ENCODE data around the gene TANGO6.
A peak's percentile ranks its signal among the peaks of the same experiment; 100 is the strongest.

Gene TANGO6

DNA sequence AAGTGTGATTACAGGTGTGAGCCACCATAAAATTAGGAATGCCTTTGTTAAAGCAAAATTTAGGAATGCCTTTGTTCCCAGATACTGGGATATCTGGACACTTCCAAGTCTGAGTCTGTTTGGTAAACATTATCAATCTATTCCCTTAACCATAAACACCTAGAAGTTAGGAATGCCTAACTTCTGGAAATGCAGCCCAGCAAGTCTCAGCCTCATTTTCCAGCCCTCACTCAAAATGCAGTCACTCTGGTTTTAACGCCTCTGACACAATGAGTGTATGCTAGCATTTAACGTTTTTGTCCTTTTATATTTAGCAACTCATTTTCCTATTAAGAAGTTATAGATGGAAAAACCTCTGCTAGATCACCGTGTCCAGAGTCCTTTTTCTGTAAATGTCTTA is 227.7 kb downstream of the TANGO6 start:
- no peak for DNase-seq (ENCODE audit: low read depth, low spot score)
- H3K4me3 ChIP-seq (ENCODE audit: low read length) = no peak overlapping the region

GRCh38 chr16:69072640-69072974 is 229.3 kb downstream of the TANGO6 start:
- DNase-seq (ENCODE audit: low read depth, low spot score) = no peak
- H3K4me3 ChIP-seq (ENCODE audit: low read length) = peak overlapping the region; percentile 17

DNA sequence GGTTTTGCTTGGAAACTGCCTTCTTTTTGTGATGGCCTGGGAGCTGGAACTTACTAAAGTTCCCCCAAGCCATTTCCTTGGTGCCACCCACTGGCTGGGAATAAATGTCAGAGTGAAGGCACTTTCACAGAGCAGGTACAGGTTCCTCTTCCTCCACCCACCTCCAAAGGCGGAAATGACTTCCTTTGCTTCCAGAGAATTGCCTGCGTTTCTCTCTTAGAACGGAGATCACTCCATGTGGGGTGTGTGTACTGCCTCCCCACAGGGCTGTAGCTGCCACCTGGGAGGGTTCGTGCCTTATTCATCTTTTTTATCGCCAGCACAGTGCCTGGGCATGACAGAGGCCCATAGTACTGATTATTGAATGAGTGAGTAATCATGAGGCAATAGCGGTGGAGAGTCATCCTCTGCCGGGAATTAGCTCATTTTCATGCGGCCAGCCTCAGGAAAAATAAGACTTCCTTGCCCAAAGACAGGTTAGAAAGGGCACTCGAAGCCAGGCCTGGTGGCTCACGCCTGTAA is 229.9 kb downstream of the TANGO6 start:
- DNase-seq (ENCODE audit: low read depth, low spot score) = no peak
- no peak overlapping the region for H3K4me3 ChIP-seq (ENCODE audit: low read length)

DNA sequence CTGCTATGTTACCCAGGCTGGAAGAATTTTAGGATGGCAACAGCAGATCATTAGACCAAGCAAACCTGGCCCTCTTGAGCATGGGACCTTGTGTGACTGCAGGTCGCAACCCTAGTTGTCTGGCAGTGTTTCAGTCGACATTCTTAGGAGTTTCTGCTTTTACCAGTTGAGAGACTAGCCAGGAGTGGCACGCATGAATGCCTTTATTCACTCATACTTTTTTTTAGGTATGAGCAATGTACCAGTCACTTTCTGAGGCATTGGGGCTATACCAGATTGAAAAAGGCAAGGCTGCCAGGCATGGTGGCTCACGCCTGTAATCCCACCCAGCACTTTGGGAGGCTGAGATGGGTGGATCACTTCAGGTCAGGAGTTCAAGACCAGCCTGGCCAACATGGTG is 233.9 kb downstream of the TANGO6 start:
- H3K4me3 ChIP-seq (ENCODE audit: low read length) = no peak overlapping the region
- no peak for DNase-seq (ENCODE audit: low read depth, low spot score)

DNA sequence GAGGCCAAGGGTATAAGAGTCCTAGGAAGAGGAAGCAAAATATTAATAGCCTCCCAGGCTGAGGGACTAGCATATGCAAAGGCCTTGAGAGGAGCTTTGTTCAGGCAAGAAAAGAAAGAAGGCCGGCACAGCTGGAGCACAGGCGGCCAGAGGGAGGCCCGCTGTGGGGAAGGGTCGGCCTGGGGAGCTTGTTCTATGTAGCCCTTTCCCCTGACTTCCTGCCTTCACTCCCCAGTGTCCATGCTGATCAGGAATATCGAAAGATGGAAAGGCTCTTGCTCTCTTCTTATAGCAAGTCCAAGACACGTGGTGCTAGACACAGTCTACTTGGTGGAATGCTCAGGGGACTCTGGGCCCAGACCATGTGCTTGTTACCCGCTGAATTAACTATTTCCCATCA is 234.7 kb downstream of the TANGO6 start:
- no peak for DNase-seq (ENCODE audit: low read depth, low spot score)

GRCh38 chr16:69079697-69080096 is 236.4 kb downstream of the TANGO6 start:
- no peak overlapping the region for H3K4me3 ChIP-seq (ENCODE audit: low read length)
- no peak for DNase-seq (ENCODE audit: low read depth, low spot score)

More for the DNA sequence above, 234.7 kb downstream of the TANGO6 start:
- no peak overlapping the region for H3K4me3 ChIP-seq (ENCODE audit: low read length)

DNA sequence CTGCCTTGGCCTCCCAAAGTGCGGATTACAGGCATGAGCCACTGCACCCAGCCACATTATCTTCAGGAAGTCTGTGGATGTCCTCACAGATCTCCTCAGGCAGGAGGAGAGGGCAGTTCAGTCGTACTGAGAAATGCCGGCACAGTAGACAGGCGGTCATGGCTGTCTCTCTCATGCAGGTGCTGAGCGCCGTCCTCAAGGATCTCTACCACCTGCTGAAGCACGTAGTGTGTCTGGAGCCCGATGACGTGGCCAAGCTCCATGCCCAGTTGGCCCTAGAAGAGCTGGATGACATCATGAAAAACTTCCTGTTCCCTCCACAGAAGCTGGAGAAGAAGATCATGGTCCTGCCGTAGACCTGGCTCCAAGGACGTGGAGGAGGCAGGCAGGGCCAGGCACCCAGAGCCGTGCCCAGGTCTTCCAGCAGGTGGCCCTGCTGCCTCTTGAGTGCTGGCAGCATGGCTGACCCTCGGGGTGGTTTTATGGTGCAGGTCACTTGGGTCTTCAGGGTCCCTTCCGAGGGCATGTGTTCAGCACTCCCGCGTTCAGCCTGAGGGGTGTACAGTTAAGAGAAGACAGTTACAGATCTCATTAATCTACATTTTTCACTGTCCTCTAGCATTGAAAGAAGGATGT is 240.1 kb downstream of the TANGO6 start:
- H3K4me3 ChIP-seq (ENCODE audit: low read length) = no peak overlapping the region
- no peak for DNase-seq (ENCODE audit: low read depth, low spot score)

DNA sequence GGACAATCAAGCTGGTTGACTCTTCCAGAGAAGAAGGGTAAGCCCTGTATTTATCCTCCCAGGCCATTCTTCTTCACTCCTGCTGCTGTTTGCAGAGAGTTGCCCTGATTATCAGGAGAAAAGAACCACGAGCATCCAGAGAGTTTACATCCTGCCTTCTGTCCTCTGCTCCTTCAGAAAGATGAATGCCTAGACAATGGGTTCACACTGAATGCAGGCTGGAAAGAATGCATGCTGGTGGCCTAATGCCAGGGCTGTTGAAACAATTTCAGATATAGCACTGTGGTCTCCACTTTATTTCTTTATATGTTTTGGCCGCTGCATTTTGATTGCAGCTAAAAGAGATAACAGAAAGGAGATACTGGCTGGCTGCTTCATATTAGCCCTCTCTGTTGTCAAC is 241.0 kb downstream of the TANGO6 start:
- no peak for DNase-seq (ENCODE audit: low read depth, low spot score)
- no peak overlapping the region for H3K4me3 ChIP-seq (ENCODE audit: low read length)

DNA sequence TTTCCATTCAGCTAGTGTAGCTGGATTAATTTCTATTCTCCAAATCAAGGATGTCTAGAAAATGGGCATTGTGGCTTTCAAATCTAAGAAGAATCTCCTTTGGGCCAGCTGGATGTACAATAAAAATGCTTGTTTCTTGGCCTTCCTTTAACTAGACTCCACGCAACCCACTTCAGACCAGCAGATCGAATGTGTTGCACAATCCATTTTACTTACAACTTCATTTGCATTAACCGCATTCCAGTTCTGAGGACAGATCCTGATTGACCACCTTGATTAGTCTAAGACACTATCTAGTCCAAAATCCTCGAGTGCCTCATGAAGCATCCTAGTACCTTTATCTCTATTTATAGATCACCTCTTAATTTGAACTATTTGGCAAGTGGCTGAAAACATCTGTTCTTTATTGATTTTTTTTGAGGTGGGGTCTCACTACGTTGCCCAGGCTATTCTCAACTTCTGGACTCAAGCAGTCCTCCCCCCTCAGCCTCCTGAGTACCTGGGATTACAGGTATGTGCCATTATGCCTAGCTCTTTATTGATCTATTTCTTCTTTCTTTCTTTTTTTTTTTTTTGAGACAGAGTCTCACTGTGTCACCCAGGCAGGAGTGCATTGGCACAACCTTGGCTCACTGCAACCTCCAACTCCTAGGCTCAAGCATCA is 241.8 kb downstream of the TANGO6 start:
- DNase-seq (ENCODE audit: low read depth, low spot score) = no peak
- no peak overlapping the region for H3K4me3 ChIP-seq (ENCODE audit: low read length)

- DNase-seq (ENCODE audit: low read depth, low spot score) = peak; percentile 50
- H3K4me3 ChIP-seq (ENCODE audit: low read length) = no peak overlapping the region
Observed at GRCh38 chr16:69087161-69087581, 243.8 kb downstream of the TANGO6 start.

- no peak for DNase-seq (ENCODE audit: low read depth, low spot score)
- H3K4me3 ChIP-seq (ENCODE audit: low read length) = no peak overlapping the region
Observed at GRCh38 chr16:69088684-69089083, 245.4 kb downstream of the TANGO6 start.

DNA sequence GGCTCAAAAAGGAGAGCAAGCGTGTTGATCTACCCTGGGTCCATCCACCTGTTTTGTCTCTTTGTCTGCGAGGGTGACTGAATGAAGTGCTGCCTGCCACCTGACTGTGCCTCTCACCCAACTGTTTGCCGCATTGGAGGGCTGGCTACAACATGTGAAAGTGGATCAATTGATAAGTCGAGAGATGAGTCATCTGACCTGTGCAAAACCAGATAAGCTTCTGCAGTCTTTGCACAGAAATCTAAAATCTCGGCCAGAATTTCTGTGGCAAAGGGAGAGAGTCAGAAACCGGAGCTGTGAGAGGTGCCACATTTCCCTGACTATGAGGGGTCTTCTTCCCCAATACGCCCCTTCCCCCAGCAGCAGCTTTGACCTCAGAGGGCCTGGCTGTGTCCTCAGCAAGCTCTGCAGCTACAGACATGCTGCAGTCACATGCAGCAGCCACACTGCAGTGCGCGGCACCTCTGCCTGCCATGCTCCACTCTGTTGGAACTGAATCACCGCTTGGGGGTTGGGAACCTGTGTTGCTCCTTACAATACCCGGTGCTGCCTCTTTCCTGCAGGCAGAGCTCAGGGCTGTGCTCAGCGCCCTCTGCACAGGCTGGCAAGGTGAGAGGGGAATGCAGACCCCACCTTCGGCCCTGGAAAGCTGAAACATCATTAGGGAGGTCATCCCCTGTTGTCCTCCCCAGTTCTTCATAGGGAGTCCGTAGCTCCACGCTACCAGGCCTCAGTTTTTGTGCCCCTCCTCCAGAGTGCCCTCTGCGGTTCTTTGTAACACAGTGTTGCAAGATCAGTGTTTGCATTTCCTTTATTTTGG is 246.0 kb downstream of the TANGO6 start:
- no peak overlapping the region for H3K4me3 ChIP-seq (ENCODE audit: low read length)
- no peak for DNase-seq (ENCODE audit: low read depth, low spot score)

- DNase-seq (ENCODE audit: low read depth, low spot score) = no peak
- no peak overlapping the region for H3K4me3 ChIP-seq (ENCODE audit: low read length)
Observed at GRCh38 chr16:69093974-69094373, 250.6 kb downstream of the TANGO6 start.

- H3K4me3 ChIP-seq (ENCODE audit: low read length) = no peak overlapping the region
- no peak for DNase-seq (ENCODE audit: low read depth, low spot score)
Observed at GRCh38 chr16:69094501-69094900, 251.2 kb downstream of the TANGO6 start.

DNA sequence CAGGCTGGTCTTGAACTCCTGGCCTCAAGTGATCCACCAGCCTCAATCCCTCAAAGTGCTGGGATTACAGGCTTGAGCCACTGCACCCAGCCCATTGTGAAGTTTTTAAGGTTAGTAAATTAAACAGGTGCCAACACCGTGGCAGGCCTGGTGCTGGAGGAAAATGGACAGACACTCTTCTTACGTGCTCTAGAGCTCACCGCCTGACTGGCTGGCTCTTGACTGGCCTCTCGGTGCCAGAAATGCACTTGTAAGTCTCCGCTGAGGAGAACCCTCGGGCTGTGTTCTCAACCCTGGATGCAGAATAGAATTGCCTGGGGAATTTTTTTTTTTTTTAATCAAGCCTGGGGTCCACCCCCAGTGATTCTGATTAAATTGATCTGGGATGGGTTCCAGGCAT is 251.9 kb downstream of the TANGO6 start:
- DNase-seq (ENCODE audit: low read depth, low spot score) = no peak
- no peak overlapping the region for H3K4me3 ChIP-seq (ENCODE audit: low read length)

DNA sequence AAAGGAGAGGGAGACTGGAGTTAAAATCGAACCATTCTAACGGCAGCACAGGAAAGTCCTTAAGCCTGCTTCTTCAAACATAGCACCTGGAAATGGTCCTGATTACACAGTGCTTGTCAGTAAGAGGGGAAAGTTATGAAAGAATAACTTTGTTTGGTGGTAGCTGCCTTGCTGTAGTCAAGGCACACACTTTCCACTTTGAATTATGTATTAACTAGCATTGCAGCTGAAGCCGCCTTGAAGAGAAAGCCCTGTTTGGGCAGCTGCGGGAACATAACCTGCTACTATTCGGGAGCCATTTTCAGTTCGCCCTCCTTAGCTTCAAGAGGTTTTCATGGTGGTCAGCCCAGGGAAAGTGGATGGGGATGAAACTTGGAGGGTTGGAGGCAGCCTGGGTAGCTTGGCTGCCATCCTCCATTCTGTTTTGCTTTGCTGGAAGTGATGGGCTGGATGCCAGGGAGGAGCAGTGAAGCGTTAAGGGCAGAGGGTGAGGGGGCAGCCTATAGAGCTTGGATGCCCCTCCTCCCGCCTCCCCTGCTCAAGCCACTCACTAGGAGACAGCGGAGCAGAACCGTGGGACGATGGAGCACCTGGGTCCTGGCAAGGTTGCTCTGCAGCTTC is 256.9 kb downstream of the TANGO6 start:
- DNase-seq (ENCODE audit: low read depth, low spot score) = no peak

GRCh38 chr16:69105501-69106361 is 262.4 kb downstream of the TANGO6 start, which contains the start of gene HAS3:
Gene HAS3, plus strand, starts transcription at chr16:69105653. Its CDS starts 3,743 bp downstream, at chr16:69109396.
- DNase-seq (ENCODE audit: low read depth, low spot score) = peak; percentile 69
- H3K4me3 ChIP-seq (ENCODE audit: low read length) = peak within 1 kb of the TSS; percentile 54

More for the DNA sequence above, 256.9 kb downstream of the TANGO6 start:
- no peak overlapping the region for H3K4me3 ChIP-seq (ENCODE audit: low read length)

- peak overlapping the region; percentile 45 for H3K4me3 ChIP-seq (ENCODE audit: low read length)
- no peak for DNase-seq (ENCODE audit: low read depth, low spot score)
Observed at GRCh38 chr16:69106491-69107315, 263.4 kb downstream of the TANGO6 start.
